Keratinocyte (primary cell): Measurements from ENCODE around the gene SDK1. TPM values are rescaled to one million over a fixed set of nuclear protein-coding genes. Genes with fewer than 3 reads are reported as not detected.
A peak's percentile ranks its signal among the peaks of the same experiment; 100 is the strongest.

Experiments
- DNase-seq: peaks from one replicate; pipeline ENCODE4 v3.0.0-alpha.2; 2011; ENCODE audit warnings: low read depth, missing footprints, low spot score
- FAIRE-seq: peaks from 2 replicates; lab custom pipeline; 2011; peaks lifted over from hg19 to GRCh38; lab: Jason Lieb, UNC
- H2AFZ ChIP-seq: 2 replicates; pipeline ENCODE4 v1.6.0; 2012; ENCODE audit warnings: low read length, control low read depth, inconsistent platforms; ENCODE audit not compliant: control insufficient read depth
- H3K27ac ChIP-seq: 2 replicates; pipeline ENCODE4 v1.5.1; 2011; ENCODE audit warnings: low read length; ENCODE audit not compliant: control insufficient read depth, insufficient read depth
- H3K27me3 ChIP-seq: 3 replicates; pipeline ENCODE4 v1.6.0; 2011; ENCODE audit warnings: low read length; ENCODE audit not compliant: control insufficient read depth, insufficient read depth; ENCODE audit errors: extremely low read depth
- H3K36me3 ChIP-seq, 2 experiments: 2 replicates in 1 of 2; 3 replicates in 1 of 2; pipeline ENCODE4 v1.5.1; 2011; ENCODE audit warnings: low read length in 2 of 2, mild to moderate bottlenecking in 1 of 2; ENCODE audit not compliant: control insufficient read depth in 2 of 2, insufficient read depth in 2 of 2; ENCODE audit errors: extremely low read depth in 1 of 2
- H3K4me1 ChIP-seq: 3 replicates; pipeline ENCODE4 v1.5.1; 2011; ENCODE audit warnings: low read length; ENCODE audit not compliant: control insufficient read depth, insufficient read depth; ENCODE audit errors: extremely low read depth
- H3K4me2 ChIP-seq: 3 replicates; pipeline ENCODE4 v1.6.0; 2011; ENCODE audit warnings: low read depth, low read length; ENCODE audit not compliant: control insufficient read depth, insufficient read depth; ENCODE audit errors: extremely low read depth
- H3K4me3 ChIP-seq, 3 experiments: fragments of 200-600 bp in 1 of 3; sonication (generic) in 1 of 3; 2 replicates in 2 of 3; 3 replicates in 1 of 3; pipeline ENCODE4 v1.5.1; 2011 to 2016; ENCODE audit warnings: low read length in 3 of 3, mild to moderate bottlenecking in 3 of 3, control low read depth in 2 of 3, inconsistent platforms in 1 of 3, low read depth in 1 of 3, mixed read lengths in 1 of 3, mixed run types in 1 of 3, moderate library complexity in 1 of 3; ENCODE audit not compliant: control insufficient read depth in 2 of 3, insufficient read depth in 2 of 3; ENCODE audit errors: extremely low read depth in 1 of 3
- H3K79me2 ChIP-seq: 2 replicates; pipeline ENCODE4 v1.6.0; 2012; ENCODE audit warnings: low read length; ENCODE audit not compliant: control insufficient read depth, insufficient read depth
- H3K9ac ChIP-seq: 3 replicates; pipeline ENCODE4 v1.6.0; 2011; ENCODE audit warnings: low read length; ENCODE audit not compliant: control insufficient read depth, insufficient read depth; ENCODE audit errors: extremely low read depth
- H3K9me1 ChIP-seq: 3 replicates; pipeline ENCODE4 v1.6.0; 2011; ENCODE audit warnings: low read length; ENCODE audit not compliant: control insufficient read depth, insufficient read depth; ENCODE audit errors: extremely low read depth
- H3K9me3 ChIP-seq: 2 replicates; pipeline ENCODE4 v1.5.1; 2012; ENCODE audit warnings: low read depth, low read length; ENCODE audit not compliant: control insufficient read depth
- H4K20me1 ChIP-seq: 3 replicates; pipeline ENCODE4 v1.6.0; 2011; ENCODE audit warnings: low read length; ENCODE audit not compliant: control insufficient read depth, insufficient read depth; ENCODE audit errors: extremely low read depth
- CTCF ChIP-seq, 3 experiments: IDR thresholded peaks in 1 of 3; conservative IDR thresholded peaks in 1 of 3; optimal IDR thresholded peaks in 1 of 3; 2 replicates in 2 of 3; 3 replicates in 1 of 3; pipeline versions ENCODE3 to v1.5.1; 2011; ENCODE audit warnings: low read length in 3 of 3, mild to moderate bottlenecking in 3 of 3, moderate library complexity in 2 of 3, control low read depth in 1 of 3, inconsistent platforms in 1 of 3; ENCODE audit not compliant: insufficient read depth in 2 of 3; ENCODE audit errors: extremely low read depth in 1 of 3
- EZH2 ChIP-seq: IDR thresholded peaks from one replicate; pipeline ENCODE4 v1.6.1; 2012; ENCODE audit warnings: inconsistent platforms, mild to moderate bottlenecking, low read length, moderate library complexity
- dilution Hi-C: fragments of 300-500 bp; cut with MboI; formaldehyde crosslinking; loops from one replicate; pipeline ENCODE4 v1.7.0; 2020; ENCODE audit warnings: low sequenced_read_pairs; ENCODE audit not compliant: extremely low pct_ligation_motif_present
- polyA plus RNA-seq, 5 experiments: library from polyadenylated mRNA; depleted of rRNA in 3 of 5; stranded (reverse) in 3 of 5; stranded (forward) in 1 of 5; unstranded in 1 of 5; fragments of >200 nt; gene quantifications; 1 replicate in 1 of 5; 2 replicates in 3 of 5; 3 replicates in 1 of 5; pipeline versions ENCODE4 v1.2.1 to v1.2.3, GENCODE V29; 2011 to 2012; ENCODE audit warnings: missing spikeins in 2 of 5, low read depth in 1 of 5, low replicate concordance in 1 of 5

SDK1 gene
- polyA plus RNA-seq, 1 donor (not counting 4 experiments of a cell fraction or from before 2014, with no cell fraction given): 0.66 TPM

GRCh38 chr7:3300221-3300650 lies 816 bp upstream of the SDK1 start:
- TF ChIP-seq CTCF (optimal IDR thresholded peaks at IDR 0.05 in 1 of 3, IDR thresholded peaks at IDR 0.05 in 1 of 3, conservative IDR thresholded peaks at IDR 0.05 in 1 of 3; ENCODE audit: extremely low read depth in 1 of 3, insufficient read depth in 2 of 3, low read length in 3 of 3): no peak
- no peak for TF ChIP-seq EZH2
- Histone ChIP-seq H3K79me2 (no peaks in the 10 kb centered on the region), H3K9me1 (no peaks in the 10 kb centered on the region), H4K20me1 (no peaks in the 10 kb centered on the region), H3K9me3 (no peaks in the 10 kb centered on the region), H3K9ac (no peak overlapping the region), H3K4me3 (peak overlapping the region; percentile 24 to 43 (median 37)), H3K36me3 (no peaks in the 10 kb centered on the region), H3K4me2 (peak overlapping the region; percentile 79), H2AFZ (no peak overlapping the region), H3K27me3 (peaks cover 21% of the 10 kb centered on the region), H3K27ac (no peak overlapping the region), H3K4me1 (no peaks in the 10 kb centered on the region)
- dilution Hi-C loops: no loop called here
- FAIRE-seq (no peak), DNase-seq (no peak)

- Histone ChIP-seq H3K4me2 (peak overlapping the region; percentile 32), H3K27ac (no peak overlapping the region), H3K27me3 (peaks cover 21% of the 10 kb centered on the region), H3K9me1 (no peaks in the 10 kb centered on the region), H3K79me2 (no peaks in the 10 kb centered on the region), H4K20me1 (no peaks in the 10 kb centered on the region), H3K4me1 (no peaks in the 10 kb centered on the region), H3K4me3 (peak overlapping the region in 1 of 3 experiments; percentile 14), H3K9me3 (no peaks in the 10 kb centered on the region), H3K36me3 (no peaks in the 10 kb centered on the region), H3K9ac (no peak overlapping the region), H2AFZ (no peak overlapping the region)
- TF ChIP-seq EZH2: no peak
- no peak for TF ChIP-seq CTCF (optimal IDR thresholded peaks at IDR 0.05 in 1 of 3, IDR thresholded peaks at IDR 0.05 in 1 of 3, conservative IDR thresholded peaks at IDR 0.05 in 1 of 3; ENCODE audit: extremely low read depth in 1 of 3, insufficient read depth in 2 of 3, low read length in 3 of 3)
- dilution Hi-C loops: no loop called here
- DNase-seq (no peak), FAIRE-seq (no peak)
Observed at GRCh38 chr7:3301449-3301731, 338 bp downstream of the SDK1 start.
